LNCaP clone FGC (cell line): Measurements from ENCODE around the gene PCDHA8.
"Not testable (repeated sequence)": the region's sequence is repeated elsewhere in the genome, so short reads cannot be mapped to it uniquely, and the experiment has no call there.

ENCODE experiments used
- DNase-seq: peaks from one replicate; pipeline ENCODE4 v3.0.0-alpha.2; 2011; ENCODE audit warnings: low read depth
- H3K4me3 ChIP-seq: 2 replicates; pipeline ENCODE4 v1.5.1; 2011; ENCODE audit warnings: mild to moderate bottlenecking, low read depth, low read length, control low read depth
- TF ChIP-seq, protein P1 (sequence below): IDR thresholded peaks from 2 replicates; pipeline ENCODE4 v1.5.1; 2012; ENCODE audit warnings: mild to moderate bottlenecking; ENCODE audit not compliant: control insufficient read depth, insufficient read depth; ENCODE audit errors: extremely low read depth

Gene PCDHA8

DNA sequence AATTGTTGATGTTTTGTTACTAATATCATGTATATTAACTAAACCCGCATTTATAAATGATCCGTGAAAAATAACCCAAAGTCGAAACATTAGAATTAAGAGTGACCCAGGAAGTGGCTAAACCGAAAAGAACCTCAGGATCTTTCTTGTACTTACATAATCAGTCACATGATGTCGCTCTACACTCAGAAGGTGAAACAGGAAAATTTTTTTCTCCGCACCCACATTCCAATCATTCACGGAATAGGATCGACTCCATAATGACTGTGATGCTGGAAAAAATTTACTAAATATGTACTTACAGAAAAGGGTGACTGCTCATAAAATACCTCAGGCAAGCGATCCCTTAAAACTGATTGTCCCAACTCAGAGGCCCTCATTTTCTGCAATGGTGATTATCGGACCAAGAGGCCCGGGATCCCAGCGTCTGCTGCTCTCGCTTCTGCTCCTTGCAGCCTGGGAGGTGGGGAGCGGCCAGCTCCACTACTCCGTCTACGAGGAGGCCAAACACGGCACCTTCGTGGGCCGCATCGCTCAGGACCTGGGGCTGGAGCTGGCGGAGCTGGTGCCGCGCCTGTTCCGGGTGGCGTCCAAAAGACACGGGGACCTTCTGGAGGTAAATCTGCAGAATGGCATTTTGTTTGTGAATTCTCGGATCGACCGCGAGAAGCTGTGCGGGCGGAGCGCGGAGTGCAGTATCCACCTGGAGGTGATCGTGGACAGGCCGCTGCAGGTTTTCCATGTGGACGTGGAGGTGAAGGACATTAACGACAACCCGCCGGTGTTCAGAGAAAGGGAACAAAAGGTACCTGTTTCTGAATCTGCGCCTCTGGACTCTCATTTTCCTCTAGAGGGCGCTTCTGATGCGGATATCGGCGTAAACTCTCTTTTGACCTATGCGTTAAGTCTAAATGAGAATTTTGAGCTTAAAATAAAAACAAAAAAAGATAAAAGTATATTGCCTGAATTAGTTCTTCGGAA is 34.4 kb downstream of the PCDHA8 start, which contains the start of gene PCDHA12:
PCDHA12 (plus strand) TSS at position 224 of the 981 bp plus-strand sequence; CDS start at position 389, 165 bp downstream.
- no peak within 1 kb of the TSS for H3K4me3 ChIP-seq
- DNase-seq, result no peak
- TF ChIP-seq, protein P1, sequence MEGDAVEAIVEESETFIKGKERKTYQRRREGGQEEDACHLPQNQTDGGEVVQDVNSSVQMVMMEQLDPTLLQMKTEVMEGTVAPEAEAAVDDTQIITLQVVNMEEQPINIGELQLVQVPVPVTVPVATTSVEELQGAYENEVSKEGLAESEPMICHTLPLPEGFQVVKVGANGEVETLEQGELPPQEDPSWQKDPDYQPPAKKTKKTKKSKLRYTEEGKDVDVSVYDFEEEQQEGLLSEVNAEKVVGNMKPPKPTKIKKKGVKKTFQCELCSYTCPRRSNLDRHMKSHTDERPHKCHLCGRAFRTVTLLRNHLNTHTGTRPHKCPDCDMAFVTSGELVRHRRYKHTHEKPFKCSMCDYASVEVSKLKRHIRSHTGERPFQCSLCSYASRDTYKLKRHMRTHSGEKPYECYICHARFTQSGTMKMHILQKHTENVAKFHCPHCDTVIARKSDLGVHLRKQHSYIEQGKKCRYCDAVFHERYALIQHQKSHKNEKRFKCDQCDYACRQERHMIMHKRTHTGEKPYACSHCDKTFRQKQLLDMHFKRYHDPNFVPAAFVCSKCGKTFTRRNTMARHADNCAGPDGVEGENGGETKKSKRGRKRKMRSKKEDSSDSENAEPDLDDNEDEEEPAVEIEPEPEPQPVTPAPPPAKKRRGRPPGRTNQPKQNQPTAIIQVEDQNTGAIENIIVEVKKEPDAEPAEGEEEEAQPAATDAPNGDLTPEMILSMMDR, result peak; percentile 20; the same call in 1 of the 2 replicates

DNA sequence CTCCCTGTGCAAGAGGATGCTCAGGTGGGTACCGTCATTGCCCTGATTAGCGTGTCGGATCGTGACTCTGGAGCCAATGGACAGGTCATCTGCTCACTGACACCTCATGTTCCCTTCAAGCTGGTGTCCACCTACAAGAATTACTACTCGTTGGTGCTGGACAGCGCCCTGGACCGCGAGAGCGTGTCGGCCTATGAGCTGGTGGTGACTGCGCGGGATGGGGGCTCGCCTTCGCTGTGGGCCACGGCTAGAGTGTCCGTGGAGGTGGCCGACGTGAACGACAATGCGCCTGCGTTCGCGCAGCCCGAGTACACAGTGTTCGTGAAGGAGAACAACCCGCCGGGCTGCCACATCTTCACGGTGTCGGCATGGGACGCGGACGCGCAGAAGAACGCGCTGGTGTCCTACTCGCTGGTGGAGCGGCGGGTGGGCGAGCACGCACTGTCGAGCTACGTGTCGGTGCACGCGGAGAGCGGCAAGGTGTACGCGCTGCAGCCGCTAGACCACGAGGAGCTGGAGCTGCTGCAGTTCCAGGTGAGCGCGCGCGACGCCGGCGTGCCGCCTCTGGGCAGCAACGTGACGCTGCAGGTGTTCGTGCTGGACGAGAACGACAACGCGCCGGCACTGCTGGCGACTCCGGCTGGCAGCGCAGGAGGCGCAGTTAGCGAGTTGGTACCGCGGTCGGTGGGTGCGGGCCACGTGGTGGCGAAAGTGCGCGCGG is 35.7 kb downstream of the PCDHA8 start:
- H3K4me3 ChIP-seq, DNase-seq: not testable (repeated sequence)

DNA sequence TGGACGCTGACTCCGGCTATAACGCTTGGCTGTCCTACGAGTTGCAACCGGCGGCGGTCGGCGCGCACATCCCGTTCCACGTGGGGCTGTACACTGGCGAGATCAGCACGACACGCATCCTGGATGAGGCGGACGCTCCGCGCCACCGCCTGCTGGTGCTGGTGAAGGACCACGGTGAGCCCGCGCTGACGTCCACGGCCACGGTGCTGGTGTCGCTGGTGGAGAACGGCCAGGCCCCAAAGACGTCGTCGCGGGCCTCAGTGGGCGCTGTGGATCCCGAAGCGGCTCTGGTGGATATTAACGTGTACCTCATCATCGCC is 36.2 kb downstream of the PCDHA8 start:
- TF ChIP-seq, protein P1, result no peak
- H3K4me3 ChIP-seq, result no peak overlapping the region
- no peak for DNase-seq

- no peak for DNase-seq
- H3K4me3 ChIP-seq, result no peak within 1 kb of the TSS
- TF ChIP-seq, protein P1, result peak; percentile 43
These were observed 41.1 kb downstream of the PCDHA8 start, which contains the start of gene PCDHA13 for GRCh38 chr5:140881889-140882590. PCDHA13 (plus strand) TSS chr5:140882124; CDS start chr5:140882269, 145 bp downstream.

DNA sequence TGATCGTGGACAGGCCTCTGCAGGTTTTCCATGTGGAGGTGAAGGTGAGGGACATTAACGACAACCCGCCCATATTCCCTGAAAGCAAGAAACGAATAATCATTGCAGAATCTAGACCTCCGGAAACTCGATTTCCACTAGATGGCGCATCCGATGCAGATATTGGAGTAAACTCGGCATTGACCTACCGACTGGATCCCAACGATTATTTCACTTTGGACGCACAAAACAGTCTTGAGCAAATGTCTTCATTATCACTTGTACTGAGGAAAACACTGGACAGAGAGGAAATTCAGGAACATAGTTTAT is 41.6 kb downstream of the PCDHA8 start:
- DNase-seq, result peak; percentile 1
- TF ChIP-seq, protein P1, result peak; percentile 59
- H3K4me3 ChIP-seq, result no peak overlapping the region

- H3K4me3 ChIP-seq, result no peak overlapping the region
- no peak for DNase-seq
- TF ChIP-seq, protein P1, result no peak
These were observed 42.4 kb downstream of the PCDHA8 start for GRCh38 chr5:140883373-140883772.
